K562 (cell line): ENCODE measurements around the gene SELENOW. TPM values are rescaled to one million over a fixed set of nuclear protein-coding genes. Genes with fewer than 3 reads are reported as not detected.

Source experiments
- ATAC-seq: fragments of 200-7000 bp; cut with Tn5 transposase; 3 replicates; pipeline ENCODE4 v1.9.1; 2020; ENCODE audit warnings: moderate library complexity
- BruUV-seq: library from RNA; stranded (reverse); fragments of 400-500 nt; replicated peaks from 2 replicates; lab custom pipeline; 2021; lab: Mats Ljungman, UMichigan
- CTCF ChIA-PET: fragments of 300-600 bp; formaldehyde crosslinking; extraction: SDS; loops from one replicate; lab custom pipeline; 2021; ENCODE audit warnings: low intra/inter-chr PET ratio; lab: Yijun Ruan, JAX
- POLR2A ChIA-PET: fragments of 300-600, 350-650 bp; sonication (Branson Sonifier 250); formaldehyde crosslinking; extraction: SDS; loops from one replicate; lab custom pipeline; 2021; ENCODE audit warnings: antibody characterized with exemption, inconsistent platforms; lab: Yijun Ruan, JAX
- DNase-seq, 4 experiments: peaks; one replicate each; pipeline versions ENCODE4 v3.0.0 to v3.0.0-alpha.2; 2011 to 2018; ENCODE audit warnings: low spot score in 3 of 4, mixed read lengths in 3 of 4; ENCODE audit errors: extremely low read depth in 1 of 4
- FAIRE-seq: peaks from 2 replicates; lab custom pipeline; 2011; peaks lifted over from hg19 to GRCh38; lab: Jason Lieb, UNC
- H2AFZ ChIP-seq: 2 replicates; pipeline ENCODE4 v1.6.0; 2011; ENCODE audit warnings: low read depth, low read length, control low read depth, inconsistent platforms
- H3K27ac ChIP-seq: fragments of 200-600 bp; 3 replicates; pipeline ENCODE4 v1.8.0; 2011; ENCODE audit warnings: low read depth, mild to moderate bottlenecking, control low read depth, inconsistent platforms, low read length, moderate library complexity, mixed read lengths; ENCODE audit errors: extremely low read depth
- H3K27me3 ChIP-seq, 2 experiments: fragments of 300-600 bp in 1 of 2; 2 replicates in 1 of 2; 3 replicates in 1 of 2; pipeline versions ENCODE4 v1.6.0 to v1.8.0; 2011; ENCODE audit warnings: inconsistent platforms in 2 of 2, low read length in 2 of 2, mild to moderate bottlenecking in 1 of 2, mixed read lengths in 1 of 2, moderate library complexity in 1 of 2; ENCODE audit not compliant: control insufficient read depth in 2 of 2, insufficient read depth in 2 of 2
- H3K36me3 ChIP-seq: fragments of 300-600 bp; 3 replicates; pipeline ENCODE4 v1.8.0; 2011; ENCODE audit warnings: mild to moderate bottlenecking, low read length, inconsistent platforms; ENCODE audit not compliant: control insufficient read depth, insufficient read depth
- H3K4me1 ChIP-seq, 2 experiments: fragments of 200-600 bp in 1 of 2; replicated peaks in 1 of 2; 2 replicates in 1 of 2; 3 replicates in 1 of 2; pipeline versions ENCODE4 v1.5.1 to v1.8.0; 2011; ENCODE audit warnings: inconsistent platforms in 2 of 2, low read length in 2 of 2, mild to moderate bottlenecking in 1 of 2, mixed read lengths in 1 of 2, moderate library complexity in 1 of 2; ENCODE audit not compliant: control insufficient read depth in 2 of 2, insufficient read depth in 2 of 2
- H3K4me2 ChIP-seq: 2 replicates; pipeline ENCODE4 v1.6.1; 2011; ENCODE audit warnings: low read length, control low read depth, inconsistent platforms, mixed read lengths; ENCODE audit not compliant: insufficient read depth
- H3K4me3 ChIP-seq: fragments of 200-600 bp; sonication (generic), shearing (Covaris generic); 2 replicates; pipeline ENCODE4 v1.5.1; 2016; ENCODE audit warnings: control low read depth, inconsistent platforms
- H3K79me2 ChIP-seq: fragments of 200-600 bp; 3 replicates; pipeline ENCODE4 v1.8.0; 2011; ENCODE audit warnings: low read length, inconsistent platforms; ENCODE audit not compliant: control insufficient read depth, insufficient read depth
- H3K9ac ChIP-seq, 2 experiments: 2 replicates each; pipeline versions ENCODE4 v1.6.0 to v1.6.1; 2011; ENCODE audit warnings: low read depth in 2 of 2, low read length in 2 of 2, control low read depth in 1 of 2, inconsistent platforms in 1 of 2, mild to moderate bottlenecking in 1 of 2, mixed read lengths in 1 of 2; ENCODE audit not compliant: insufficient read depth in 1 of 2
- H3K9me1 ChIP-seq: one replicate; pipeline ENCODE4 v1.6.0; 2011; ENCODE audit warnings: inconsistent platforms, mild to moderate bottlenecking, low read length, moderate library complexity; ENCODE audit not compliant: control insufficient read depth, insufficient read depth
- H3K9me3 ChIP-seq: replicated peaks from 2 replicates; pipeline ENCODE4 v1.5.1; 2011; ENCODE audit warnings: low read depth, low read length, inconsistent platforms; ENCODE audit not compliant: control insufficient read depth, insufficient read depth
- H4K20me1 ChIP-seq: replicated peaks from 2 replicates; pipeline ENCODE4 v1.6.1; 2011; ENCODE audit warnings: low read length, inconsistent platforms, mixed read lengths; ENCODE audit not compliant: control insufficient read depth, insufficient read depth
- CHD4 ChIP-seq: fragments of 200-600 bp; sonication (generic); IDR thresholded peaks from 3 replicates; pipeline ENCODE4 v1.6.1; 2012; ENCODE audit warnings: low read depth, mild to moderate bottlenecking, mixed read lengths, low read length, inconsistent platforms; ENCODE audit not compliant: insufficient read depth, insufficient replicate concordance, poor library complexity, severe bottlenecking
- EGR1 ChIP-seq: fragments of 450-650 bp; conservative IDR thresholded peaks from 2 replicates; pipeline ENCODE4 v1.6.1; 2017; ENCODE audit warnings: mild to moderate bottlenecking
- GTF2A2 ChIP-seq: IDR thresholded peaks from 2 replicates; pipeline ENCODE4 v1.6.1; 2016; ENCODE audit warnings: mild to moderate bottlenecking, missing genetic modification characterization, missing compliant biosample characterization
- HDAC2 ChIP-seq: fragments of 450-650 bp; IDR thresholded peaks from 2 replicates; pipeline ENCODE4 v1.6.1; 2016; ENCODE audit warnings: mild to moderate bottlenecking
- HMG20A ChIP-seq: fragments of 450-650 bp; formaldehyde crosslinking; conservative IDR thresholded peaks from 2 replicates; pipeline ENCODE4 v1.4.0; 2020; ENCODE audit warnings: mild to moderate bottlenecking, mixed read lengths
- KAT2B ChIP-seq: IDR thresholded peaks from one replicate; pipeline ENCODE4 v1.6.1; 2012; ENCODE audit warnings: low read depth, mild to moderate bottlenecking, control low read depth, inconsistent platforms, low read length, moderate library complexity
- KLF16 ChIP-seq: IDR thresholded peaks from 2 replicates; pipeline ENCODE4 v1.6.1; 2016; ENCODE audit warnings: antibody characterized with exemption
- NCOA6 ChIP-seq: fragments of 450-650 bp; IDR thresholded peaks from 2 replicates; pipeline ENCODE4 v1.6.1; 2017; ENCODE audit warnings: mild to moderate bottlenecking
- OTX1 ChIP-seq: fragments of 450-650 bp; formaldehyde crosslinking; IDR thresholded peaks from 2 replicates; pipeline ENCODE4 v1.4.0; 2022; ENCODE audit warnings: mild to moderate bottlenecking
- RBM39 ChIP-seq: fragments of 200-400 bp; formaldehyde crosslinking; optimal IDR thresholded peaks from 2 replicates; pipeline ENCODE3; 2018; ENCODE audit warnings: low read depth, low read length
- TBL1XR1 ChIP-seq, 2 experiments: IDR thresholded peaks; 2 replicates each; pipeline ENCODE4 v1.6.1; 2012; ENCODE audit warnings: improper control_type of control experiment in 2 of 2, low read length in 2 of 2, mild to moderate bottlenecking in 1 of 2
- TOE1 ChIP-seq, 2 experiments: fragments of 450-650 bp in 1 of 2; sonication (generic) in 1 of 2; formaldehyde crosslinking in 1 of 2; IDR thresholded peaks; 2 replicates each; pipeline versions ENCODE4 v1.7.1 to v1.8.0; 2016 to 2022; ENCODE audit warnings: borderline replicate concordance in 2 of 2, mild to moderate bottlenecking in 2 of 2, antibody characterized with exemption in 1 of 2, inconsistent platforms in 1 of 2, low read depth in 1 of 2, missing genetic modification reagents in 1 of 2, moderate library complexity in 1 of 2
- ZNF175 ChIP-seq: fragments of 200-800 bp; sonication (Bioruptor generic); IDR thresholded peaks from 2 replicates; pipeline ENCODE4 v1.6.1; 2016; ENCODE audit warnings: low read depth, mild to moderate bottlenecking, missing genetic modification characterization, missing compliant biosample characterization
- WGBS: fragments of 100-300 bp; shearing (Covaris generic); methylation state at CpG from one replicate; pipeline ENCODE4 v1.1.6; 2016; ENCODE audit warnings: low coverage, mixed read lengths; ENCODE audit not compliant: insufficient coverage; ENCODE audit errors: missing lambda C conversion rate; 5-methylcytosine and 5-hydroxymethylcytosine counted together
- in situ Hi-C: fragments of 300-500 bp; cut with MboI; formaldehyde crosslinking; loops from 4 replicates; pipeline ENCODE4 v1.15.0; 2018; ENCODE audit warnings: inconsistent platforms, mixed read lengths
- intact Hi-C: fragments of 100-400 bp; cut with micrococcal nuclease; formaldehyde crosslinking; loops from 2 replicates; pipeline ENCODE4 v1.14.2; 2022
- polyA plus RNA-seq, 8 experiments: library from polyadenylated mRNA; depleted of rRNA in 4 of 8; stranded (reverse) in 5 of 8; unstranded in 3 of 8; fragments of >200 nt; fragmentation: Nextera tagmentation in 2 of 8; fragmentation: Illumina TruSeq in 1 of 8; extraction: Ambion mirVana in 2 of 8; extraction: Trizol in 1 of 8; gene quantifications; 2 replicates each; pipeline versions ENCODE4 v1.2.1 to v1.2.3, GENCODE V29; 2011 to 2014; ENCODE audit warnings: inconsistent platforms in 1 of 8, missing spikeins in 1 of 8
- total RNA-seq, 7 experiments: library from RNA; depleted of rRNA in 6 of 7; stranded (reverse); fragments of >200 nt in 6 of 7; fragmentation: Illumina TruSeq in 2 of 7; extraction: Trizol in 2 of 7; gene quantifications; 2 replicates each; pipeline versions ENCODE4 v1.2.1 to v1.2.3, GENCODE V29; 2011 to 2021; ENCODE audit warnings: low replicate concordance in 1 of 7
- TF ChIP-seq, protein P1 (sequence below): fragments of 250-450 bp; sonication (Bioruptor Pico); IDR thresholded peaks from 2 replicates; pipeline ENCODE4 v1.5.0; 2021
- TF ChIP-seq, protein P2 (sequence below): fragments of 250-450 bp; sonication (Bioruptor Pico); IDR thresholded peaks from 2 replicates; pipeline ENCODE4 v1.5.0; 2020; ENCODE audit warnings: mild to moderate bottlenecking
- TF ChIP-seq, protein P3 (sequence below): fragments of 450-650 bp; IDR thresholded peaks from one replicate; pipeline ENCODE4 v1.6.1; 2018; ENCODE audit warnings: mild to moderate bottlenecking, moderate library complexity; ENCODE audit not compliant: partially characterized antibody
- TF ChIP-seq, protein P4 (sequence below): sonication (generic); formaldehyde crosslinking; IDR thresholded peaks from 2 replicates; pipeline ENCODE4 v1.8.1; 2023; ENCODE audit warnings: mild to moderate bottlenecking, missing genetic modification reagents

Gene SELENOW
- total and polyA plus RNA-seq, 9 of the 15 experiments (the other 6 are each of a cell fraction or from before 2014, with no cell fraction given): 91.9 to 279 (median 156) TPM

DNA sequence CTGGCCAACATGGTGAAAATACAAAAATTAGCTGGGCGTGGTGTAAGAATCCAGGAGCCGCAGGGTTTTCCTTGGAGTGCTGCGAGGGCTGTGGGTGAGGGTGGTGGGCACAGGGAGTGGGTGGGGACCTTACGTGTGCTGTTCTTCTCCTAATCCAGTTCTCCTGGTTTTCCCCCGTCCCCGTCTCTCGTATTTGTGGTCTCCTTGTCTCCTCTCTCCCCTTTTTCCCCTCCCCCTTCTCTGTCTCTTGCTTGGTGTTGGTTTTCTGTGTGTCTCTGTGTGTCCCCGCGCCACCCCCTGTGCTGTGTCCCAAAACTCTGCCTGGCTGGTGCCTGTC, 1.7 kb downstream of the SELENOW start:
- intact Hi-C loops (no loop called here), in situ Hi-C loops (no loop called here)
- Histone ChIP-seq H3K27ac (no peak overlapping the region; the same call in 2 of the 3 replicates), H3K9me1 (peaks cover 3% of the 10 kb centered on the region), H4K20me1 (no peaks in the 10 kb centered on the region), H3K4me1 (peaks cover 11 to 29% of the 10 kb centered on the region in 2 experiments; a peak in 3 of 5 replicates), H3K4me3 (no peak overlapping the region), H3K36me3 (peaks cover 37% of the 10 kb centered on the region; the same call in 2 of the 3 replicates), H3K27me3 (no peaks in the 10 kb centered on the region), H3K9ac (peak overlapping the region in 1 of 2 experiments; percentile 100; a peak in 3 of 4 replicates), H3K9me3 (no peaks in the 10 kb centered on the region), H2AFZ (no peak overlapping the region), H3K79me2 (peaks cover 25% of the 10 kb centered on the region), H3K4me2 (peak overlapping the region; percentile 84)
- ATAC-seq (no peak), FAIRE-seq (no peak), DNase-seq (peak in 1 of 4 experiments; percentile 9)
- no TSS peak for BruUV-seq
- TF ChIP-seq, protein P1, sequence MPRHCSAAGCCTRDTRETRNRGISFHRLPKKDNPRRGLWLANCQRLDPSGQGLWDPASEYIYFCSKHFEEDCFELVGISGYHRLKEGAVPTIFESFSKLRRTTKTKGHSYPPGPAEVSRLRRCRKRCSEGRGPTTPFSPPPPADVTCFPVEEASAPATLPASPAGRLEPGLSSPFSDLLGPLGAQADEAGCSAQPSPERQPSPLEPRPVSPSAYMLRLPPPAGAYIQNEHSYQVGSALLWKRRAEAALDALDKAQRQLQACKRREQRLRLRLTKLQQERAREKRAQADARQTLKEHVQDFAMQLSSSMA (CRISPR knock-in tag): no peak
- no peak for TF ChIP-seq HDAC2
- TF ChIP-seq, protein P2, sequence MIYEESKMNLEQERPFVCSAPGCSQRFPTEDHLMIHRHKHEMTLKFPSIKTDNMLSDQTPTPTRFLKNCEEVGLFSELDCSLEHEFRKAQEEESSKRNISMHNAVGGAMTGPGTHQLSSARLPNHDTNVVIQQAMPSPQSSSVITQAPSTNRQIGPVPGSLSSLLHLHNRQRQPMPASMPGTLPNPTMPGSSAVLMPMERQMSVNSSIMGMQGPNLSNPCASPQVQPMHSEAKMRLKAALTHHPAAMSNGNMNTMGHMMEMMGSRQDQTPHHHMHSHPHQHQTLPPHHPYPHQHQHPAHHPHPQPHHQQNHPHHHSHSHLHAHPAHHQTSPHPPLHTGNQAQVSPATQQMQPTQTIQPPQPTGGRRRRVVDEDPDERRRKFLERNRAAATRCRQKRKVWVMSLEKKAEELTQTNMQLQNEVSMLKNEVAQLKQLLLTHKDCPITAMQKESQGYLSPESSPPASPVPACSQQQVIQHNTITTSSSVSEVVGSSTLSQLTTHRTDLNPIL (CRISPR knock-in tag): no peak
- no peak for TF ChIP-seq CHD4
- TF ChIP-seq, protein P3, sequence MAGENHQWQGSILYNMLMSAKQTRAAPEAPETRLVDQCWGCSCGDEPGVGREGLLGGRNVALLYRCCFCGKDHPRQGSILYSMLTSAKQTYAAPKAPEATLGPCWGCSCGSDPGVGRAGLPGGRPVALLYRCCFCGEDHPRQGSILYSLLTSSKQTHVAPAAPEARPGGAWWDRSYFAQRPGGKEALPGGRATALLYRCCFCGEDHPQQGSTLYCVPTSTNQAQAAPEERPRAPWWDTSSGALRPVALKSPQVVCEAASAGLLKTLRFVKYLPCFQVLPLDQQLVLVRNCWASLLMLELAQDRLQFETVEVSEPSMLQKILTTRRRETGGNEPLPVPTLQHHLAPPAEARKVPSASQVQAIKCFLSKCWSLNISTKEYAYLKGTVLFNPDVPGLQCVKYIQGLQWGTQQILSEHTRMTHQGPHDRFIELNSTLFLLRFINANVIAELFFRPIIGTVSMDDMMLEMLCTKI: no peak
- TF ChIP-seq TOE1 (IDR thresholded peaks at IDR 0.05; ENCODE audit: borderline replicate concordance): no peak
- TF ChIP-seq TOE1 (CRISPR knock-in tag; IDR thresholded peaks at IDR 0.05; ENCODE audit: borderline replicate concordance, low read depth): no peak
- TF ChIP-seq RBM39: no peak
- no peak for TF ChIP-seq TBL1XR1 (IDR thresholded peaks at IDR 0.05; ENCODE audit: low read length in 2 of 2)
- TF ChIP-seq OTX1 (CRISPR knock-in tag): no peak
- TF ChIP-seq KLF16: no peak
- TF ChIP-seq, protein P4, sequence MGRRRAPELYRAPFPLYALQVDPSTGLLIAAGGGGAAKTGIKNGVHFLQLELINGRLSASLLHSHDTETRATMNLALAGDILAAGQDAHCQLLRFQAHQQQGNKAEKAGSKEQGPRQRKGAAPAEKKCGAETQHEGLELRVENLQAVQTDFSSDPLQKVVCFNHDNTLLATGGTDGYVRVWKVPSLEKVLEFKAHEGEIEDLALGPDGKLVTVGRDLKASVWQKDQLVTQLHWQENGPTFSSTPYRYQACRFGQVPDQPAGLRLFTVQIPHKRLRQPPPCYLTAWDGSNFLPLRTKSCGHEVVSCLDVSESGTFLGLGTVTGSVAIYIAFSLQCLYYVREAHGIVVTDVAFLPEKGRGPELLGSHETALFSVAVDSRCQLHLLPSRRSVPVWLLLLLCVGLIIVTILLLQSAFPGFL (CRISPR knock-in tag): no peak
- no peak for TF ChIP-seq KAT2B
- no peak for TF ChIP-seq EGR1
- no peak for TF ChIP-seq ZNF175
- no peak for TF ChIP-seq GTF2A2 (tag)
- TF ChIP-seq NCOA6: no peak
- TF ChIP-seq HMG20A: no peak
- ChIA-PET CTCF (no interaction called here), POLR2A (interaction anchor here (0.9 kb wide), 1 partner anchor 14 kb away, joined by 3 read pairs; no protein-coding TSS in a partner anchor)
- 94% methylated on average over 4 of the region's 9 CpGs for WGBS
